Fibroblast of peridontal ligament (primary cell): ENCODE measurements around the gene GAL.

Experiments used
- DNase-seq: peaks from one replicate; pipeline ENCODE4 v3.0.0-alpha.2; 2010; ENCODE audit errors: extremely low read depth

The GAL gene

DNA sequence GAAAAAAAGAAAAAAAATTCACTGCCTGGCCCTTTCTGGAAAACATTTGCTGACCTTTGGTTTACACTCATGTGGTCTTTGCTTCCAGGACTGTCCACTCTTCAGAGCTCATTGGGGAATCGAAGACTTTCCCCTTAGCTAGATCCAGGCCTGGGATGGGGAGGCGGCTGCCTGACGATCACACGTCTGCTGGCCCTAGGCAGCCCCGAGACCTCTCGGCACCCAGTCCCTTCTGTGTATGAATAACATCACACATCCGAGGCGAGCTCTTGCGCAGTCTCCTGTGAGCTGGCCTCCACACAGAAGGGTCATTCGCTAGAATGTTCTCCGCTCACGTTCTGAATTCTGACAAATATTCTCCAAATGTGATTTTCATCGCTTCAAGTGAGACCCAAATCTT is 25.7 kb upstream of the GAL start:
- peak; percentile 38 for DNase-seq

- DNase-seq: peak; percentile 96
These were observed 25.0 kb upstream of the GAL start for GRCh38 chr11:68659158-68659921.

GRCh38 chr11:68660066-68660810 is 24.1 kb upstream of the GAL start:
- no peak for DNase-seq

- no peak for DNase-seq
These were observed 23.3 kb upstream of the GAL start for GRCh38 chr11:68661014-68661413.

DNA sequence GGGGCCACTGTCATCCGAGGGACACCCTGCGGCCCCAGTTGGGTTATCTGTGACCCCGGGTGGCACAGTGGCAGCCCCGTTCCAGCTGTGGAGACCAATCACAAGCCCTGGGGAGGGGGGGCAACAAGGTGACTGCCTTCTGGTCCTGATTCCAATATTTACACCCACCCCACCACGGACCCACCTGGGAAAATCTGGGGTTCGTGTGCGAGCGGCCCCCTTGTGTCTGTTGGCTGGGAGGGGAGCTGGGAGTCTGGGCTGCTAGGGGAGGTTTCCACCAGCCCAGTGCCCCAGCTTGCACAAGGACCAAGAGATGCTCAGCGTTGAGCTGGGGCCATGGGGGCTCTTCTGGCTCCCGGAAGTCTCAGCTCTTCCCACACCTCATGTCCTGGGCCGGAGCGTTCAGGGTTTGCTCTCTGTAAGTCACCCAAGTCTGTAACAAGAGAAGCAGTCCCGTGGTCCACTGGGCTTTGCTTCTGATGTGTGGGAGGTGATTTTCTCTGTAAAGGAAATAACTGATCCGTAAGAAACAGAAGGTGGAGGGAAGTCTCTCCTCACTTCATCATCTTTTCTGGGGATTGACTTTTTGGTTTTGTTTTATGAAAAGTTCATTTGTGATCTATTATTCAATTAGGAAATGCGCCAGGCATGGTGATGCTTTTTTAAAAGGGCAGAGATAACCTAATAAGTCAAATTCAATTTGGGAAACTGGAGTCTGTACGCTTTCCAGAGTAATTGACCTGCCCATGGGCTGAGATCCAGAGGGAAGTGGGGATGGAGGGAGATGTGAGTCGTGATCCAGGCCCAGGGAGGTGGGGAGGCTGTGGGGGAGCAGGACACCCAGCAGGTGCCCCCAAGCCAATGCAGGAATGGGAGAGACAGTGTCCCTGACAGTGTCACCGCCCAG is 22.4 kb upstream of the GAL start:
- no peak for DNase-seq

- no peak for DNase-seq
These were observed 20.8 kb upstream of the GAL start for GRCh38 chr11:68663482-68664010.

DNA sequence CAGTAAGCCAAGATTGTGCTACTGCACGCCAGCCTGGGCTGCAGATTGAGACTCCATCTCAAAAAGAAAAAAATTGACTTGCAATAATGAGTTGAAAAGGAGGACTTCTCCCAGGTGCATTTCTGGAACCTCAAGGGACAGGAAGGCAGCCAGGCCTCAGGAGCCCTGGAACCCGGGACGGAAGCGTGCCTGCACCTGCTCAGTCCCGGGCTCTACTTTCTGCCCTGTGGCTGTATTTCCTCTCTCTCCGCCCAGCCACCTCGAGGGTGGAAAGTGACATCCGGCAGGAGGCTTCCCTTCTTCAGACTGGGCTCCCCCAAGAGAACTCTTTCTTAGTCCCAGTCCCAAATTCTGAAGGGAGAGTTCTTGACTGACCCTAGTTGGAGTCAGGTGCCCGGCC is 20.2 kb upstream of the GAL start:
- DNase-seq: no peak

- no peak for DNase-seq
These were observed 19.4 kb upstream of the GAL start for GRCh38 chr11:68664906-68665305.

DNA sequence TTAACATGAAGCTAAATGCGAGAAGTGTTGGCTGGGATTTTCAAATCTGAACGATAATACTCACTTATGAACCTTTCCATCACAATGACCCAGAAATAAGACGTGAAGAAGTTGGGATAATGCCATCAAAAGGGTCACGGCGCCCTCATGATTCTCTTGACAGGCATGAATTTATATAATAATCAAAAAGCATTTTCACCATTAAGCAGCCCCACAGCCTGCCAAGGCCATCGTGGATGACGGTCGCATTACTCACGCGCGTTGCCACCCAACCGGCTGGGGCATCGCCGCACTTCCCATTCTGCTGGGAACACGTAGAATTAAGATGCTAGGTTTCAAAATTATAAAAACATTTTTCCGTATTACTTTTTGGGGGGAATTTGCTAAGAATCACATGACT is 18.9 kb upstream of the GAL start:
- DNase-seq: no peak

DNA sequence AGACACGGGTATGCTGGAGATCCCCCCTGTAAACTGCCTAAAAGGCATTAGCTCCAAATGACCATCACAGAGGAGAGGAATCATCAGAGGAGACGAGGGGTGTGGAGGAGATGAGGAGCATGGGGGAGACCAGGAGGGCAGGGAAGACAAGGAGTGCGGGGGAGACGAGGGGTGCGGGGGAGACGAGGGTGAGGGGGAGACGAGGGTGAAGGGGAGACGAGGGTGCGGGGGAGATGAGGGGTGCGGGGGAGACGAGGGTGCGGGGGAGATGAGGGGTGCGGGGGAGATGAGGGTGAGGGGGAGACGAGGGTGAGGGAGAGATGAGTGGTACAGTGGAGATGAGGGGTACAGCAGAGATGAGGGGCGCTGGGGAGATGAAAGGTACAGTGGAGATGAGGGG is 17.5 kb upstream of the GAL start:
- no peak for DNase-seq

DNA sequence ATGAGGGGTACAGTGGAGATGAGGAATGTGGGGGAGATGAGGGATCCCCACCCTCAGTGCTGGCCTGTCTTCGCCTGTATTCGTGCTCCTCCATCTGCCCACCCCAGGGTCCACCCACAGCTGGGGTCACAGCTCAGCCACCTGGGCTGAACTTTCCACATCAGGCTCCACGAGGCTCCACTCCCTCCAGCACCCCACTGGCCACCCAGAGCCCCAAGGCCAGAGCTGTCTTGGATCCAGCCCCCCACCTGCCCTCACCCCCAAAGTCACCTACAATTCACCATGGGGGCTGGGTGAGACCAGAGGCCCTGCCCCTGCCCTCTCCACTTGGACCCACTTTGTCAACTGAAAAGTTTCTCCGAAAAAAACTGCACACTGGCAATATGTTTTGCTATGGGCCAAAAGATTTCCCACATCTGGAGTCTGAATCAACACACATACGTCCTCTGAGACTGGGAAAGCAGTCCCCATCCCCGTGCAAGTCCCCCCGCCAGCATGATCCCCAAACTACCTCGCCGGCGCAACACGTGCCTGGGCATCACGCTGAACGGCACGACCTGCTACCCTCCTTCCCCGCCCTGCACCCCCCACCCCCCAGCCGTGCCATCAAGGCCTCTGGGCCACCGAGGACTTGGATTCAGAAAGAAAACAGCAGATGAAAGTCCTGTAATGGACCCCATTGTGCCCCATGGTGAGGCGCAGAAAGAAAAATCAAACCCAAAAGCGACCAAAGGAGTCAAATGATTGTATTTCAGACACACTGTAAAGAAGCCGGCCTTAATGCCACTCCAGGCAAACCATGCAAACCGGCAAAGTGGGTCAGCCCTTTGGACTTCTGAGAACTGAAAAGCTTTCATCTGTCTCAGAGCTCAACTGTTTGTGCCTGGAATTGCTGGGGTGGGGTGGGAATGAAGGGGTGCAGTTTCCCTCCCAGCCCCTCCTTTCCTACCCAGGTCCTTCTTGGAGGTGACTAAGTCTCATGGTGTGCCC is 16.5 kb upstream of the GAL start:
- no peak for DNase-seq

- no peak for DNase-seq
These were observed 14.8 kb upstream of the GAL start for GRCh38 chr11:68669301-68670090.

- DNase-seq: no peak
These were observed 13.9 kb upstream of the GAL start for GRCh38 chr11:68670208-68670992.

GRCh38 chr11:68673306-68673945 is 10.9 kb upstream of the GAL start:
- DNase-seq: no peak

DNA sequence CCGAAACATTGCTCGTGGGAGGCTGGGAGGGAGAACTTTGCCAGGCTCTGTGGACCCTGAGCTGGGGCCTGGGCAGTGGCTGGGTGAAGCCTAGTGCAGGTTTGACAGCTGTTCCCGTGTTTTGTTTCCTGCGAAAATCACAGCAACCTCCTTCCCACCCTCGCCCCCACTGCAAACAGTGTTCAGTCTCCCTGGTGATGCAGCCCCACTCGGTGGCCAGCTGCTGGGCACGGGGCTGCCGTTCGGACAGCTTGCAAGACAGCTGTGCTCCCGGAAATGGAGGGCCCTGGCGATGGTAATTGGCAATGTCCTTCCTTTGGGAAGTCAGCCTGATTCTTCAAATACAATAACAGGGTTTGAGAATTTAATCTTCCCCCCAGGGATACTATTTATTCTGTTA is 10.4 kb upstream of the GAL start:
- no peak for DNase-seq

GRCh38 chr11:68674461-68674860 is 9.9 kb upstream of the GAL start:
- no peak for DNase-seq

- peak; percentile 12 for DNase-seq
These were observed 6.9 kb upstream of the GAL start for GRCh38 chr11:68677432-68677831.

- DNase-seq: no peak
These were observed 6.3 kb upstream of the GAL start for GRCh38 chr11:68678031-68678441.
